ENCODE results near the gene IQCF2.
A peak's percentile ranks its signal among the peaks of the same experiment; 100 is the strongest.
"Not testable (repeated sequence)": the region's sequence is repeated elsewhere in the genome, so short reads cannot be mapped to it uniquely, and the experiment has no call there.

IQCF2 gene

GRCh38 chr3:51876186-51876585, 14.8 kb downstream of the IQCF2 start:
- no peak for DNase-seq (ENCODE audit: low read depth in 2 of 3, low spot score in 1 of 3)

- no peak for DNase-seq (ENCODE audit: low read depth in 2 of 3, low spot score in 1 of 3)
These were observed 18.5 kb downstream of the IQCF2 start for GRCh38 chr3:51879937-51880336.

- DNase-seq (ENCODE audit: low read depth in 2 of 3, low spot score in 1 of 3), result no peak
These were observed 25.0 kb downstream of the IQCF2 start for GRCh38 chr3:51886447-51886846.

- no peak for DNase-seq (ENCODE audit: low read depth in 2 of 3, low spot score in 1 of 3)
These were observed 26.2 kb downstream of the IQCF2 start for GRCh38 chr3:51887620-51888019.

GRCh38 chr3:51888463-51889105, 27.2 kb downstream of the IQCF2 start:
- no peak for DNase-seq (ENCODE audit: low read depth in 2 of 3, low spot score in 1 of 3)

GRCh38 chr3:51891242-51892039, 30.0 kb downstream of the IQCF2 start:
- DNase-seq (ENCODE audit: low read depth in 2 of 3, low spot score in 1 of 3), result no peak

- no peak for DNase-seq (ENCODE audit: low read depth in 2 of 3, low spot score in 1 of 3)
These were observed 33.0 kb downstream of the IQCF2 start for GRCh38 chr3:51894391-51894790.

- DNase-seq (ENCODE audit: low read depth in 2 of 3, low spot score in 1 of 3), result no peak
These were observed 33.5 kb downstream of the IQCF2 start for GRCh38 chr3:51894939-51895338.

- no peak for DNase-seq (ENCODE audit: low read depth in 2 of 3, low spot score in 1 of 3)
These were observed 35.3 kb downstream of the IQCF2 start for GRCh38 chr3:51896607-51897305.

GRCh38 chr3:51897391-51897790, 36.0 kb downstream of the IQCF2 start:
- DNase-seq (ENCODE audit: low read depth in 2 of 3, low spot score in 1 of 3), result no peak

- not testable (repeated sequence) for DNase-seq (ENCODE audit: low read depth in 2 of 3, low spot score in 1 of 3)
These were observed 38.6 kb downstream of the IQCF2 start for GRCh38 chr3:51900043-51900442.

- peak; percentile 10 to 40 (median 18) for DNase-seq (ENCODE audit: low read depth in 2 of 3, low spot score in 1 of 3)
These were observed 40.9 kb downstream of the IQCF2 start for GRCh38 chr3:51902361-51902760.

- no peak for DNase-seq (ENCODE audit: low read depth in 2 of 3, low spot score in 1 of 3)
These were observed 42.8 kb downstream of the IQCF2 start for GRCh38 chr3:51904034-51904823.

GRCh38 chr3:51908026-51908425, 46.6 kb downstream of the IQCF2 start:
- DNase-seq (ENCODE audit: low read depth in 2 of 3, low spot score in 1 of 3), result no peak
